ENCODE results near the gene ATP4A.

GRCh38 chr19:35510626-35510964 is 52.9 kb downstream of the ATP4A start:
- TF ChIP-seq POLR2A (IDR thresholded peaks at IDR 0.05; ENCODE audit: low read depth, low read length) (no peak), POLR2AphosphoS5 (IDR thresholded peaks at IDR 0.05; ENCODE audit: low read depth, low read length) (no peak), TAF1 (IDR thresholded peaks at IDR 0.05; ENCODE audit: borderline replicate concordance, low read depth, low read length) (no peak)

Data from GM12892 (cell line).